ENCODE data around the gene MYRF.

- TF ChIP-seq CTCF (IDR thresholded peaks at IDR 0.05) (no peak), POLR2A (IDR thresholded peaks at IDR 0.05) (no peak)
These were observed 85.1 kb downstream of the MYRF start for GRCh38 chr11:61837411-61838005.
